ENCODE measurements around the gene EHD1.

- TF ChIP-seq CTCF (IDR thresholded peaks at IDR 0.05) (no peak), POLR2A (IDR thresholded peaks at IDR 0.05) (no peak)
Observed at GRCh38 chr11:64888729-64889511, 10.5 kb upstream of the EHD1 start.

All from ovary (tissue), 3 donors.